Activated effector memory CD4-positive, alpha-beta T cell treated with Interleukin-2 at 50 U/mL for 16 hours (primary cell): ENCODE results near the gene GJB3.

Experiments used
- DNase-seq: peaks from one replicate; pipeline ENCODE4 v3.0.0-alpha.2; 2020

Gene GJB3

DNA sequence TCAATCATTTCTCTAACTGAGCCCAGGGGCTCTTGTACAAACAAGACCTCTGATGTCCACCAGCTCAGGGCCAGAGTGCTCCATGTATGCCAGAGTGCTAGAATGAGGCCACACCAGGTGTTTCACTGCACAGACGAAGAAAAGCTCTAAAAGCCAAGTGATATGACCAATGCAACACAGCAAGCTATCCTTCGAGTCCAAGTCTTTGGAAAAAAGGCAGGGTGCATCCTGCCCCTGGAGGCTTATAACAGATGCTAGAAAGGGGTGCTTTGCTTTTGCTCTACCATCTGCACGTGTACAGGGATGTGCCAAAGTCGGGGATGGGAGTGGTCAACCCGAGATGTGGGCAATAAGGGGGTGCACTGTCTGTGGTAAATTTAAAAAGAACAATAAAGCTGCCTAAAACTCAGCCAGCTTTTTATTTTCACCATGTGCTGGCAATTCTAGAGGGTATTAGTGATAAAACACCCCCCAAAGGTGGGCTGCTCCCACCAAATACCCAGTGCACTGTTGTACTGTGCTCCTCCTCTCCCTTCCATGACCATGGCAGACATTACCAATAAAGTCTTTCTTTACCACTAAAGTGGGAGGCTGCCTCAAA, 46.4 kb downstream of the GJB3 start:
- DNase-seq = no peak

DNA sequence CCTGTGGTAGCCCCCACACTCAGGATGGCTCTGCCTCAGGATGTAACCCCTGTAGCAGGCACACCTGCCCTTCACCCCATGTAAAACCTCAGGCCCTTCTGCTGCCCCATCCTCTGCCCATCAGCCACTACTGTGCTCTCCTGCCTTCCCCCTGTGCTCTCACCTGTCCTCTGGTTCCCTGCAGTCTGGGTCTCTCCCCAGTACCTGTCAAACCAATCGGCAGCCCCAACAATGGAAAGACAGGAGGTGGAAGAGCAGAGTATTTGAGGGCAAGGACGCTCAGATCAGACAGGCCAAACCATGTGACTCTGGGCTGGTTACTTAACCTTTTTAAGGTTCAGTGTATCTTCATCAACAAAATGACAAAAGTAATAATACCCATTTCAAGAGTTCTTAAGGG, 47.6 kb downstream of the GJB3 start:
- no peak for DNase-seq

- no peak for DNase-seq
Measured at GRCh38 chr1:34829250-34829649, 48.2 kb downstream of the GJB3 start.

DNA sequence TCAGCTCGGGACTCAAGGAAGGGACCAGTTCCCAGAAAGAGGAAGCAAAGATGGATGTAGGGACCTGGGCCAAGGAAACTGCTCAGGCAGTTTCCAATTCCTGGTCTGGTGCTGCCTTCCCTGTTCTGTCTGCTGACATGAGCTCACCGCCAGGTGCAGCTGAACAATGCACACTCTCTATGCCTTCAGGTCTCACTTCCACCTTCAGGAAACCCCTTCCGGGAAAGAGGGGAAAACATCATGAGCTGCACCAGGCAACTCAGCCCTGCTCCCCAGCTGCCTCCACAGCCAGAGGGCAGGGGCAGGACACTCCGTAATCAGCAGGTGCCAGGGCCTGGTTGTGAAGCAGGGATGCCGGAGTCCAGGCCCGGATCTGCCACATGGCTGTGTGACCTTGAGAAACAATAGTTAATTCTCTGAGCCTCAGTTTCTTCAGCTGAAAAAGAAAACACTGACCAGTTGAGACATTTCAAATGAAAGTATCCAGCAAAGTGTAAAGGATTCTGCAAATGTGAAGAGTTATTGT, 50.8 kb downstream of the GJB3 start:
- DNase-seq = no peak

DNA sequence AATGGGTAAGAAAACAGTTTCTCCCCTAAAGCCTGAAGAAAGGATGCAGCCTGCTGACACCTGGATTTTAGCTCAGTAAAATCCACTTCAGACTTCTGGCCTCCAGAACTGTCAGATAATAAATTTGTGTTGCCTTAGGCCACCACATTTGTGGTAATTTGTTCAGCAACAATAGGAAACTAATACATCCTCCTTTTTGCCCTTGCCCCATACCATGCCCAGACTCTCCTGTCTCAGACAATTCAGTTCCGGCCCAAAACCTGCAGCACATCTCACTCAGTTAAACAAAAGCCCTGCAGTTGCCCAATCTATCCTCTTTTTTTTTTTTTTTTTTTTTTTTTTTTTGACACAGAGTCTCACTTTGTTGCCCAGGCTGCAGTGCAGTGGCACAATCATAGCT, 52.7 kb downstream of the GJB3 start:
- no peak for DNase-seq
